ENCODE measurements around the gene FBXW5. TPM values are rescaled to one million over a fixed set of nuclear protein-coding genes. Genes with fewer than 3 reads are reported as not detected.

Gene FBXW5
- total RNA-seq, 2 donors from 2014 or later = 156 to 161 TPM

- no peaks in the 10 kb centered on the region for H3K27me3 ChIP-seq
- H3K4me3 ChIP-seq = no peak overlapping the region
- no peak overlapping the region for H3K27ac ChIP-seq
- H3K4me1 ChIP-seq = peaks cover 7% of the 10 kb centered on the region
- TF ChIP-seq CTCF (IDR thresholded peaks at IDR 0.05) = no peak
- no peak for TF ChIP-seq POLR2A (IDR thresholded peaks at IDR 0.05)
- ATAC-seq (no peak), DNase-seq (no peak)
- WGBS, 2 donors = 92 to 93% methylated on average over 13 to 15 of the region's 15 CpGs
- intact Hi-C loops (cut with DNase I) = no loop called here
- no peaks in the 10 kb centered on the region for H3K9me3 ChIP-seq
- no peaks in the 10 kb centered on the region for H3K36me3 ChIP-seq (replicated peaks in 1 of 2; ENCODE audit: insufficient read depth in 1 of 2, low read depth in 2 of 2)
These were observed 18.8 kb upstream of the FBXW5 start for GRCh38 chr9:136963341-136963740.

GRCh38 chr9:136962701-136963248, 18.2 kb upstream of the FBXW5 start:
- Histone ChIP-seq H3K27ac (no peak overlapping the region), H3K9me3 (no peaks in the 10 kb centered on the region), H3K36me3 (replicated peaks in 1 of 2; ENCODE audit: insufficient read depth in 1 of 2, low read depth in 2 of 2) (no peaks in the 10 kb centered on the region), H3K27me3 (no peaks in the 10 kb centered on the region), H3K4me3 (no peak overlapping the region), H3K4me1 (peaks cover 7% of the 10 kb centered on the region)
- intact Hi-C loops (cut with DNase I) = no loop called here
- ATAC-seq (no peak), DNase-seq (no peak)
- TF ChIP-seq POLR2A (IDR thresholded peaks at IDR 0.05) (no peak), CTCF (IDR thresholded peaks at IDR 0.05) (no peak)
- WGBS, 2 donors = 69 to 85% methylated on average over 4 to 11 of the region's 11 CpGs

GRCh38 chr9:136962163-136962562, 17.6 kb upstream of the FBXW5 start:
- no peak for TF ChIP-seq CTCF (IDR thresholded peaks at IDR 0.05)
- DNase-seq = no peak
- Histone ChIP-seq H3K4me3 (no peak overlapping the region), H3K27me3 (no peaks in the 10 kb centered on the region), H3K36me3 (replicated peaks in 1 of 2; ENCODE audit: insufficient read depth in 1 of 2, low read depth in 2 of 2) (no peaks in the 10 kb centered on the region), H3K27ac (no peak overlapping the region), H3K4me1 (peaks cover 7% of the 10 kb centered on the region), H3K9me3 (no peaks in the 10 kb centered on the region)
- intact Hi-C loops (cut with DNase I) = no loop called here
- no peak for ATAC-seq
- 90 to 96% methylated on average over 9 of the region's 9 CpGs for WGBS, 2 donors

GRCh38 chr9:136961279-136962065, 16.9 kb upstream of the FBXW5 start:
- Histone ChIP-seq H3K27me3 (no peaks in the 10 kb centered on the region), H3K4me3 (no peak overlapping the region), H3K4me1 (peaks cover 6% of the 10 kb centered on the region), H3K36me3 (replicated peaks in 1 of 2; ENCODE audit: insufficient read depth in 1 of 2, low read depth in 2 of 2) (no peaks in the 10 kb centered on the region), H3K27ac (no peak overlapping the region), H3K9me3 (no peaks in the 10 kb centered on the region)
- TF ChIP-seq POLR2A (IDR thresholded peaks at IDR 0.05) = no peak
- no peak for TF ChIP-seq CTCF (IDR thresholded peaks at IDR 0.05)
- DNase-seq (no peak), ATAC-seq (no peak)
- WGBS, 2 donors = 79 to 84% methylated on average over 10 to 23 of the region's 23 CpGs
- intact Hi-C loops (cut with DNase I) = no loop called here

- Histone ChIP-seq H3K36me3 (replicated peaks in 1 of 2; ENCODE audit: insufficient read depth in 1 of 2, low read depth in 2 of 2) (no peaks in the 10 kb centered on the region), H3K27me3 (no peaks in the 10 kb centered on the region), H3K27ac (no peak overlapping the region), H3K4me3 (no peak overlapping the region), H3K9me3 (no peaks in the 10 kb centered on the region), H3K4me1 (peaks cover under 1% of the 10 kb centered on the region)
- intact Hi-C loops (cut with DNase I) = no loop called here
- WGBS, 2 donors = 86 to 87% methylated on average over 3 to 15 of the region's 15 CpGs
- ATAC-seq = no peak
- no peak for TF ChIP-seq CTCF (IDR thresholded peaks at IDR 0.05)
- TF ChIP-seq POLR2A (IDR thresholded peaks at IDR 0.05) = no peak
- DNase-seq = no peak
These were observed 16.4 kb upstream of the FBXW5 start for GRCh38 chr9:136960938-136961275.
